HEK293 (cell line): ENCODE data around the gene DCLK3.

ENCODE experiments used
- CTCF ChIA-PET: fragments of 350-600 bp; formaldehyde crosslinking; extraction: SDS; loops from one replicate; lab custom pipeline; 2021; ENCODE audit warnings: antibody characterized with exemption; lab: Yijun Ruan, JAX
- POLR2A ChIA-PET: fragments of 300-600 bp; formaldehyde crosslinking; extraction: SDS; loops from one replicate; lab custom pipeline; 2020; ENCODE audit warnings: antibody characterized with exemption, inconsistent platforms; lab: Yijun Ruan, JAX
- H3K27ac ChIP-seq: fragments of 200-500 bp; sonication (Bioruptor generic); 2 replicates; pipeline ENCODE4 v1.5.1; 2014; ENCODE audit warnings: low read depth, low read length, control low read depth, inconsistent platforms; ENCODE audit errors: extremely low read depth
- H3K36me3 ChIP-seq, 2 experiments: fragments of 200-500 bp in 1 of 2; sonication (Bioruptor generic) in 1 of 2; 1 replicate in 1 of 2; 2 replicates in 1 of 2; pipeline ENCODE4 v1.5.1; 2014 to 2017; ENCODE audit warnings: inconsistent platforms in 2 of 2, low read length in 2 of 2; ENCODE audit not compliant: control insufficient read depth in 2 of 2, insufficient read depth in 1 of 2
- H3K4me1 ChIP-seq: fragments of 200-500 bp; sonication (Bioruptor generic); 2 replicates; pipeline ENCODE4 v1.5.1; 2014; ENCODE audit warnings: mild to moderate bottlenecking, low read length, inconsistent platforms; ENCODE audit not compliant: control insufficient read depth, insufficient read depth
- H3K4me3 ChIP-seq: 2 replicates; pipeline ENCODE4 v1.5.1; 2011; ENCODE audit warnings: low read depth, mild to moderate bottlenecking, control low read depth, low read length, moderate library complexity
- H3K9me3 ChIP-seq: fragments of 200-500 bp; sonication (Bioruptor generic); 2 replicates; pipeline ENCODE4 v1.5.1; 2014; ENCODE audit warnings: low read depth, low read length, inconsistent platforms; ENCODE audit not compliant: control insufficient read depth, insufficient read depth
- KLF16 ChIP-seq: fragments of 450-650 bp; formaldehyde crosslinking; IDR thresholded peaks from 2 replicates; pipeline ENCODE4 v1.5.1; 2017; ENCODE audit warnings: missing biosample characterization, missing genetic modification characterization
- PRDM1 ChIP-seq: fragments of 450-650 bp; formaldehyde crosslinking; IDR thresholded peaks from 2 replicates; pipeline ENCODE4; 2016; ENCODE audit warnings: missing biosample characterization, missing genetic modification characterization
- PRDM10 ChIP-seq: fragments of 450-650 bp; formaldehyde crosslinking; IDR thresholded peaks from 2 replicates; pipeline ENCODE4 v1.5.1; 2016; ENCODE audit warnings: missing biosample characterization, missing genetic modification characterization
- REPIN1 ChIP-seq: fragments of 450-650 bp; formaldehyde crosslinking; IDR thresholded peaks from 2 replicates; pipeline ENCODE4 v1.5.1; 2017; ENCODE audit warnings: missing biosample characterization, missing genetic modification characterization, low read depth
- SCRT2 ChIP-seq: fragments of 450-650 bp; formaldehyde crosslinking; IDR thresholded peaks from 2 replicates; pipeline ENCODE4 v1.5.1; 2016; ENCODE audit warnings: missing biosample characterization, missing genetic modification characterization
- ZBTB11 ChIP-seq: fragments of 450-650 bp; formaldehyde crosslinking; conservative IDR thresholded peaks from 2 replicates; pipeline ENCODE4 v1.5.1; 2016; ENCODE audit warnings: low read depth, missing biosample characterization, missing genetic modification characterization
- ZEB2 ChIP-seq: fragments of 450-650 bp; formaldehyde crosslinking; IDR thresholded peaks from 2 replicates; pipeline ENCODE4 v1.5.1; 2016; ENCODE audit warnings: missing biosample characterization, missing genetic modification characterization
- ZNF280D ChIP-seq: fragments of 450-650 bp; formaldehyde crosslinking; IDR thresholded peaks from 2 replicates; pipeline ENCODE4 v1.5.1; 2016; ENCODE audit warnings: missing biosample characterization, missing genetic modification characterization
- ZNF302 ChIP-seq: fragments of 450-650 bp; formaldehyde crosslinking; IDR thresholded peaks from 2 replicates; pipeline ENCODE4 v1.5.1; 2016; ENCODE audit warnings: missing biosample characterization, missing genetic modification characterization, low read depth
- ZNF324 ChIP-seq: fragments of 450-650 bp; formaldehyde crosslinking; IDR thresholded peaks from 2 replicates; pipeline ENCODE4 v1.5.1; 2016; ENCODE audit warnings: missing biosample characterization, missing genetic modification characterization
- ZNF394 ChIP-seq: fragments of 450-650 bp; formaldehyde crosslinking; IDR thresholded peaks from 2 replicates; pipeline ENCODE4 v1.5.1; 2016; ENCODE audit warnings: missing biosample characterization, missing genetic modification characterization, mild to moderate bottlenecking, moderate library complexity, borderline replicate concordance
- ZNF645 ChIP-seq: fragments of 450-650 bp; formaldehyde crosslinking; IDR thresholded peaks from 2 replicates; pipeline ENCODE4; 2016; ENCODE audit warnings: missing biosample characterization, missing genetic modification characterization
- ZNF701 ChIP-seq: fragments of 450-650 bp; formaldehyde crosslinking; IDR thresholded peaks from 2 replicates; pipeline ENCODE4 v1.5.1; 2016; ENCODE audit warnings: missing biosample characterization, missing genetic modification characterization
- ZNF76 ChIP-seq: fragments of 450-650 bp; formaldehyde crosslinking; IDR thresholded peaks from 2 replicates; pipeline ENCODE4; 2016; ENCODE audit warnings: low read depth, missing biosample characterization, missing genetic modification characterization, borderline replicate concordance
- TF ChIP-seq, protein P1 (sequence below): fragments of 450-650 bp; formaldehyde crosslinking; IDR thresholded peaks from 2 replicates; pipeline ENCODE4 v1.5.1; 2016; ENCODE audit warnings: missing biosample characterization, missing genetic modification characterization

Gene DCLK3

GRCh38 chr3:36744763-36745162 lies 19.6 kb downstream of the DCLK3 start:
- Histone ChIP-seq H3K9me3 (no peaks in the 10 kb centered on the region), H3K27ac (no peak overlapping the region), H3K4me1 (no peaks in the 10 kb centered on the region), H3K4me3 (no peak overlapping the region), H3K36me3 (no peaks in the 10 kb centered on the region)
- ChIA-PET CTCF (interaction anchor here (1.2 kb wide), 1 partner anchor 9 kb away, joined by 3 read pairs; no protein-coding TSS in a partner anchor), POLR2A (no interaction called here)
- TF ChIP-seq KLF16 (tag by site-specific recombination), result no peak
- no peak for TF ChIP-seq ZNF701 (tag by site-specific recombination)
- no peak for TF ChIP-seq ZBTB11
- TF ChIP-seq ZNF324, result no peak
- no peak for TF ChIP-seq SCRT2
- no peak for TF ChIP-seq ZNF302 (tag by site-specific recombination)
- no peak for TF ChIP-seq PRDM1 (tag by site-specific recombination)
- TF ChIP-seq ZNF76, result no peak
- no peak for TF ChIP-seq ZNF280D (tag by site-specific recombination)
- no peak for TF ChIP-seq ZNF645 (tag by site-specific recombination)
- no peak for TF ChIP-seq ZEB2 (tag by site-specific recombination)
- no peak for TF ChIP-seq ZNF394 (tag by site-specific recombination)
- no peak for TF ChIP-seq REPIN1
- TF ChIP-seq PRDM10 (tag by site-specific recombination), result no peak
- TF ChIP-seq, protein P1, sequence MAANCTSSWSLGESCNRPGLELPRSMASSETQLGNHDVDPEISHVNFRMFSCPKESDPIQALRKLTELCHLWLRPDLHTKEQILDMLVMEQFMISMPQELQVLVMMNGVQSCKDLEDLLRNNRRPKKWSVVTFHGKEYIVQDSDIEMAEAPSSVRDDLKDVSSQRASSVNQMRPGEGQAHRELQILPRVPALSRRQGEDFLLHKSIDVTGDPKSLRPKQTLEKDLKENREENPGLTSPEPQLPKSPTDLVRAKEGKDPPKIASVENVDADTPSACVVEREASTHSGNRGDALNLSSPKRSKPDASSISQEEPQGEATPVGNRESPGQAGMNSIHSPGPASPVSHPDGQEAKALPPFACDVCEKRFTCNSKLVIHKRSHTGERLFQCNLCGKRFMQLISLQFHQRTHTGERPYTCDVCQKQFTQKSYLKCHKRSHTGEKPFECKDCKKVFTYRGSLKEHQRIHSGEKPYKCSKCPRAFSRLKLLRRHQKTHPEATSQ, result no peak
